Muscle of arm (tissue), 12 donors: ENCODE results near the gene SCO2. TPM values are rescaled to one million over a fixed set of nuclear protein-coding genes. Genes with fewer than 3 reads are reported as not detected.
"Not testable (repeated sequence)": the region's sequence is repeated elsewhere in the genome, so short reads cannot be mapped to it uniquely, and the experiment has no call there.

ENCODE experiments used
- DNase-seq: peaks from one replicate; pipeline ENCODE4 v3.0.0-alpha.2; 2013
- polyA plus RNA-seq, 12 donors: library from polyadenylated mRNA; unstranded; fragments of 120-200 nt; gene quantifications; one replicate each; pipeline ENCODE4 v1.2.1, GENCODE V29; 2013; ENCODE audit not compliant: insufficient read length in 12 of 12

SCO2 gene
- polyA plus RNA-seq, 12 donors: 0.28 to 4.3 (median 2.0) TPM; not detected in 4

DNA sequence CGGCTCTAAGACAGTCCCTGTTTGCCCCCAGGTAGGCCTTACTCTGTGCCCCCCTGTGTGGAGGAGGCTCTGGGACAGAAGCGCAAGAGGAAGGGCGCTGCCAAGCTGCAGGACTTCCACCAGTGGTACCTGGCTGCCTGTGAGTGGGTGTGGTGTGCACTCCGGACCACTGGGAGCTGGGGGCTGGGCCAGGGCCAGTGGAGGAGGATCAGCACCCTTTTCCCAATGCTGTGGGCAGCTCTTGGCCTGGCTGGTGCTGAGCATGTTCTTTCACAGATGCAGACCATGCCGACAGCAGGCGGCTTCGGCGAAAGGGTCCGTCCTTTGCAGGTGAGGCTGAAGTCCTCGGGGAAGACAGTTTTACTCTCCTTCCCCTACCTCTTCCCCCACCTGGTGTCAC, 3.7 kb downstream of the SCO2 start:
- DNase-seq: no peak

DNA sequence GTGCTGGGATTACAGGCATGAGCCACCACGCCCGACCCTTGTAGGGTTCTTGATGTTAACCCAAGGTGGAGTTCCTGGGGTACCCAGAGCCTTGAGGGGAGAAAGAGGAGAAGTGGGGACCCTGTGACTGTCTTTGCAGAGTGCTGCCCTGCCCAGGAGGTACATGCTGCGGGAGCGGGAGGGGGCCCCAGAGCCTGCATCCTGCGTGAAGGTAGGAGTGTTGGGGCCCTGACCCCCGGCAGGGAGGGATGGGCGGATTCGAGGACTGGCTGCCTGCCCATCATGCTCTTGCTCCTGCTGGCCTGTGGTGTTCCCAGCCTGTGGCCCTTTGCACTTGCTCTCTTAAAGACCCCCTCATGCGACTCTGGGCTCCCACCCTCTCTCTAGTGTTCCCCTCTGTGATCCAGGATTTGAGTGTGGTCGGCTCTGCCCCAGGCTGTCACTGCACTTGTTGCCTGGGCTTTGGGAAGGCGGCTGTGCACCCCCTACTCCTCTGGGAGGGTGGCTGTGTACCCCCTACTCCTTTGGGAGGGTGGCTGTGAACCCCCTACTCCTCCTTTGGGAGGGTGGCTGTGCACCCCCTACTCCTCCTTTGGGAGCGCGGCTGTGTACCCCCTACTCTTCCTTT, 4.5 kb downstream of the SCO2 start:
- no peak for DNase-seq

GRCh38 chr22:50520184-50520583, 5.2 kb downstream of the SCO2 start:
- DNase-seq: not testable (repeated sequence)

- no peak for DNase-seq
Measured at GRCh38 chr22:50519151-50519550, 6.2 kb downstream of the SCO2 start.

- no peak for DNase-seq
Measured at GRCh38 chr22:50518606-50519005, 6.8 kb downstream of the SCO2 start.

DNA sequence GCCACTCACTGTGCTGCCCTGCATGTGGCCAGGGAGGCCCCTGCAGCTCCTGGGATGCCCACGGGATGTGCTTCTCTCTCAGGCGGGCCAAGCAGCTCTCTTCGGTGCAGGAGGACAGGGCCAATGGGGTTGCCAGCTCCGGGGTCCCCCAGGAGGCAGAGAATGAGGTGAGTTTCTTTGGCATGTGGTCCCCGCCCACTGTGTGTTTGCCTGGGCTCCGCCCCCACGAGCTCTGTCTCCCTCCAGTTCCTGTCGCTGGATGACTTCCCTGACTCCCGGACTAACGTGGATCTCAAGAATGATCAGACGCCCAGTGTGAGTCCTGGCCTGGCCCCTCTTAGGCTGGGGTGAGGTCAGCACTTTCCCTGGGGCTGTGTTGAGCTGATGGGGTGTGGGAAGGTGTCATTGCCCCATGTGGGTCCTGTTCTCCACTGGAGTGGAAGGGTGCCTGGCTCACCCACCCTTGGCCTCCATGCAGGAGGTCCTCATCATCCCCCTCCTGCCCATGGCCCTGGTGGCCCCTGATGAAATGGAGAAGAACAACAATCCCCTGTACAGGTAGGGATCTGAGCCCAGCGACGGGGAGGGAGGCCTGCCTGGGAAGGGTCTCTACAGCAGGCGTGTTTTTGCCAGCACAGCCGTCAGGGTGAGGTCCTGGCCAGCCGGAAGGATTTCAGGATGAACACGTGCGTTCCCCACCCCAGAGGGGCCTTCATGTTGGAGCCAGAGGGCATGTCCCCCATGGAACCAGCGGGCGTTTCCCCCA, 7.7 kb downstream of the SCO2 start:
- no peak for DNase-seq

- no peak for DNase-seq
Measured at GRCh38 chr22:50516891-50517290, 8.5 kb downstream of the SCO2 start.

DNA sequence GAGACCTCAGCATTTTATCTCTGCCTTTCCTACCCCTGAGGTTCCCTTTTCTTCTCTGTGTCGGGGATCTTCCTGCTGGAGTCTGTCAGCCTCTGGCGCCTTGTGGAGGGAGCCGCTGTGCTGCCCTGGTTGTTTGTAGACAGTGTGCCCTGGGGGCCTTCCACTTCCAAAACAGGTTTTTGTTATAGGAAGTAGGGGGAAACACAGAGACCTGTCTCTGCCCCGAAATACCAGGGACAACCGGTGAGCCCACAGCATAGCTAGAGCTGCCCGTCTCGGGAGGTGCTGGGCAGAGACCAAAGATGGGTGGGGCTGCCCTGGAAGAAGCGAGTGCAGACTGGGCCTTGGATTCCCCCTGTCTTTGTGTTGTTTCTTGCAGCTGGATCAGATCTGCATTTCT, 9.3 kb downstream of the SCO2 start:
- DNase-seq: no peak

DNA sequence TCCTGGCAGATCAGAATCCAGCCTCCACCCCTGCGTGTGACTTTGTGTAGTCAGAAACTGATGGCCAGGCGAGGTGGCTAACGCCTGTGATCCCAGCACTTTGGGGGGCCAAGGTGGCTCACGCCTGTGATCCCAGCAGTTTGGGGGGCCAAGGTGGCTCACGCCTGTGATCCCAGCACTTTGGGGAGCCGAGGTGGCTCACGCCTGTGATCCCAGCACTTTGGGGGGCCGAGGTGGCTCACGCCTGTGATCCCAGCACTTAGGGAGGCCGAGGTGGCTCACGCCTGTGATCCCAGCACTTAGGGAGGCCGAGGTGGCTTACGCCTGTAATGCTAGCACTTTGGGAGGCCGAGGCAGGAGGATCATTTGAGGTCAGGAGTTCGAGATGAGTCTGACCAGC, 12.2 kb downstream of the SCO2 start:
- no peak for DNase-seq

DNA sequence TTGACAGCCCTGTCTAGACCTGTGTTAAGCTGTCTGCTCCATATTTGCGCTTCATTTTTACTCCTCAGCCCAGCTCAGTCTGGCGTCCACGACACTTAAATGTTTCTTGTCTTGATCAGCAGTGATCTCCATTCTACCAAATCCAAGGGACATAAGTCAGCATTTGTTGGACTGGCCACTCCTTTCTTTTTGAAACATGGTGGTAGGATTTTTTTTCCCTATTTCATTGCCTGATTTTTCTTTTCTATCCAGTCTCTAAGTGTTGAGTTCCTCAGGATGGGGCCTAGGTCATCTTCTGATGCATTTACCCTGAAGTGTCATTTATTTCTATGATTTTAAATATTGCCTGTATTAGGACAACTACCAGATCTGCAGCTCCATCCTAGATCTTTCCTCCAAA, 16.5 kb downstream of the SCO2 start:
- no peak for DNase-seq

DNA sequence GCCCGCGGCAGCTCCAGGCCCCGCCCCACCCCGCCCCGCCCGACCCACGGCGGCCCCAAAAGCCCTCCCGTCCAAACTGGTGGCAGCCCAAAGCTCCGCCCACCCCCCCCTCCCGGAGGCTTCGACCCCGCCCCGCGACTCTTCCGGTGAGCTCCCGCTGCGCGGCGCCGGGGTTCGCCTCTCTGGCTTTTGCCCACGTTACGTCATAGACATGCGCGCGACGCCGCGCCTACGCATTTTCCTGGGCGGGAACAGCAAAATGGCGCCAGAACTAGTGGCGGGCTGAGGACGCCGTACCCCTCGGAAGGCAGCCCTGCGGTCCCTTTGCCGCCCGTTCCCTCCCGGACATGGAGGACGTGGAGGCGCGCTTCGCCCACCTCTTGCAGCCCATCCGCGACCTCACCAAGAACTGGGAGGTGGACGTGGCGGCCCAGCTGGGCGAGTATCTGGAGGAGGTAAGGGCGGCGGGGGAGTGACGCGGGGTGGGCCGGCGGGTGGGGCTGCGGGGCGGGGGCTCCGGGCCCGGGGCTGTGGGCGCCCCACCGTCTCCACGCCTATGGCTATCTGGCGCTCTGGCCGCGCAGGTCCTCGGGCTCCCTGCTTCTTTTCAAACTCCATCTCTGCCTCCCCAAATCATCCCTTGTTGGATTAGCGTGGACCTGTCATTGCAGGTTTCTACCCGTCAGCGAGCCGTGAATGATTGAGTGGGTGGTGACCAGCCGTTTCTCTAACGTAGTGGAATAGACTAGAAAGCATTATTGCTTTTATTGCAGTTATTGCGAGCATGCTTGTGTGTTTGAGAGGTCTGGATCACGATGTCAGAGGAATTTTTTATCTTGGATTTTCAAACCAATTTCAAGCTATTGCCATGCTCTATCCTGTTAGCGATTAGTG, 17.2 kb downstream of the SCO2 start, which contains the start of gene NCAPH2:
NCAPH2 (plus strand) TSS at position 234 of the 894 bp plus-strand sequence; CDS start at position 348, 114 bp downstream.
- DNase-seq: peak; percentile 99

DNA sequence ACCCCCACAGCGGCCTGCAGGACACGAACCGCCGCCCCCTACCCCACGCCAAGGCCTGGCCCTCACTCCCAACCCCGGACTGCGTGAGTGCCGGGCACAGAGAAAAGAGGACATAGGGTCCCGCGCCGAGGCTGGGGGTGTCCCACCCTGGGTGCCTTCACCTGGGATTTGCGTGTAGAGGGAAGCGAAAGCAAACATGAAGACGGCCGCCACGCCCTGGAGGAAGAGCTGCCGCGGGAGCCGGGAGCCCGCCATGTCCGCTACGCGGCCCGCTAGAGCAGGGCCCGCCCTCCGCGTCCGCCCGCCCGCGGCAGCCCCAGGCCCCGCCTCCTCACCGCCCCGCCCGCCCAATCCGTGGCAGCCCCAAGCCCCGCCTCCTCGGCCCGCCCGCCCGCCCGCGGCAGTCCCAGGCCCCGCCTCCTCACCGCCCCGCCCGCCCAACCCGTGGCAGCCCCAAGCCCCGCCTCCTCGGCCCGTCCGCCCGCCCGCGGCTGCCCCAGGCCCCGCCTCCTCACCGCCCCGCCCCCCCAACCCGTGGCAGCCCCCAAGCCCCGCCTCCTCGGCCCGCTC, 17.9 kb downstream of the SCO2 start, which contains the start of gene LMF2:
LMF2 (minus strand) TSS at position 282 of the 570 bp plus-strand sequence; CDS start at position 255, 27 bp downstream.
- DNase-seq: no peak

GRCh38 chr22:50506611-50507420, 18.6 kb downstream of the SCO2 start:
- DNase-seq: no peak

DNA sequence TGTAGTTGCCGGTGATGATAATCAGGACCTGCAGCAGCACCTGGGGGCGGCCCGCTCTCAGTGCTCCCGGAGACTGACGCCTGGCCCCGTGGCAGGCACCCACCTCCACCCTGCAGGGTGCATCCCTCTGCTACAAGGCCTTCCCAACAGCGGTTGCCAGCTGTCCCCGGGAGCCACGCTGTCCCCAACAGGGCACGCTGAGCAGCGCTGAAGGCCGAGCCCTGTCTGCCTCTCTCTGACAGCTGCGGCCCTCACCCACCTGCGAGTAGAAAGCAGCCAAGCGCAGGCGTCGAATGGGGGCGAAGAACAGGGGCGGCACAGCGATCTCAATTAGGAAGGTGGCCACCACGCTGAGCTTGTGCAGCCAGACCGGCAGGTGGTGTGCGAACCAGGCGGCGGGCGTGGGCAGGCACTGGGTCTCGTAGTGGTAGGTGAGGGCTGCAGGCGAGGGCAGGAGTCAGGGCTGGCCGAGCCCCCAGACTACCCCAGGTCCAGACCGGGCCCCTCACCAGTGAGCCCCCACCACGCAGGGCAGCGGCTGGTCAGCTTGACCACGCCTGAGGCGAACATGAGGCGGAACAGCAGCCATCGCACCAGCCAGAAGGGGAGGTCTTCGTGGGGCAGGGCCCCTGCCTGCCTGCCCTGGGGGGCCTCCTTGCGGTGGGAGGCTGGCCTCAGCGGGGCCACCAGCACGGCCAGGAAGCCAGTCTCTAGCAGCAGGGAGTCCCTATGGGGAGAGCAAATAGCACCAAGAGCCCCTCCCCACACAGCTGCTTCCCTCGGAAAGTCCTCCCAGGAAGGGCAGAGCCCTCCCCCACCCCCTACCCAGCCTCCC, 19.4 kb downstream of the SCO2 start:
- DNase-seq: no peak

DNA sequence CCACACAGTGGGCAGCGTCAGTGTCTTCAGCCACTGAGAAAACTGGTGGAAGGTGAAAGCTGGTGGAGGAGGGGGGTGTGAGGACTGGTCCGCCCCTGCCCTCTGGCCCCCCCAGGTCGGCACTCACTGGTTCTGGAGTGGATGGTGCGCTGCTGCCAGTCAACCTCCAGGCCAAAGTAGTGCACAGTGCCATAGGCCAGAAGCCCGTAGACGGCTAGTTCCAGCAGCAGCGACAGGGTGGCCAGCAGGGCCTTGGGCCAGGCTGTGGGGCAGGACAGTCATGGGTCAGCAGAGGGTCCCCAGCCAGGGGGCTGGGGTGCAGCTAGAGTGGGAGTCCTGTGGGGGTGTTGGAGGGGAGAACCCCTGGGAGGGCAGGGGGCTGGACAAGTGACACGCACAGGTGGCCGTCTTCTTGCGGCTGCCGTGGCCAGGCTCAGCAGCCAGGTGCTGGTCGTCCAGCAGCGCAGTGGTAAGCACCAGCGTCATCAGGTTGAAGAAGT, 20.1 kb downstream of the SCO2 start:
- no peak for DNase-seq

DNA sequence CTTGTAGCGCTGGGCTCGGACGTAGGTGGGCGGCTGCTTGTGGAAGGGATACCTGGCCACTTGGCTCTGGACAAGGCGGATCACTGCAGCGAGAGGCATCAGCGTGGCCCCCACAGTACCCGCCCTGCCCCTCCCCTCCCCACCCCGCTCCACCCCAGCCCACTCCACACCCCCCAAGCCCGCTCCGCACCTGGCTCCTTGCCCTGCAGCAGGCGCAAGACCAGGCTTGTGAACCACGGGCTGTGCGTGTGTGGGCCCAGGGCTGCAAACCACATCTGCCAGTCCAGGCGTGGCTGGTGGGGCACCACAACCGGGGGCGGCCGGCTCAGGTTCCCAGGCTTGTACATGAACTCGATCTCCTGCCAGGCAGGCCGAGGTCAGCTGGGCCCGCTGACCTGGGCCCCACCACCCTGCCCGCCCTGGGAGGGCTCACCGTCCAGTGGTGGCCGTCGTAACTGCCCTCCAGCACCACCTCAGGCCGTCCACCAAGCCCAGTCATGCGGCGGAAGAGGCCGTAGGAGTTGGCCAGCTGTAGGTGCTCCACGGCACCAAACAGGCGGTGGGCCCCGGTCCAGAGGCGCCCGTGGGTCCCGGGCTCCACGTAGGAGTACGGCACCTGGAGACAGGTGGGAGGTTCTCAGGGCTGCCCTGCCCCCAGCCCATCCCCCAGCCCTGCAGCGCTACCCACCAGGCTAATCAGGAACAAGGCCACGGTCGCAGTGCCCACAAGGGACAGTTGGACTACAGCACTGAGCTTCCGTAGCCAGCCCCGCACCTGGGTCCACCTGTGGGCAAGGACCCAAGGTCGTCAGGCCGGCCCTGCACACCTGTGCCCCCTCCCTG, 20.8 kb downstream of the SCO2 start:
- DNase-seq: no peak

DNA sequence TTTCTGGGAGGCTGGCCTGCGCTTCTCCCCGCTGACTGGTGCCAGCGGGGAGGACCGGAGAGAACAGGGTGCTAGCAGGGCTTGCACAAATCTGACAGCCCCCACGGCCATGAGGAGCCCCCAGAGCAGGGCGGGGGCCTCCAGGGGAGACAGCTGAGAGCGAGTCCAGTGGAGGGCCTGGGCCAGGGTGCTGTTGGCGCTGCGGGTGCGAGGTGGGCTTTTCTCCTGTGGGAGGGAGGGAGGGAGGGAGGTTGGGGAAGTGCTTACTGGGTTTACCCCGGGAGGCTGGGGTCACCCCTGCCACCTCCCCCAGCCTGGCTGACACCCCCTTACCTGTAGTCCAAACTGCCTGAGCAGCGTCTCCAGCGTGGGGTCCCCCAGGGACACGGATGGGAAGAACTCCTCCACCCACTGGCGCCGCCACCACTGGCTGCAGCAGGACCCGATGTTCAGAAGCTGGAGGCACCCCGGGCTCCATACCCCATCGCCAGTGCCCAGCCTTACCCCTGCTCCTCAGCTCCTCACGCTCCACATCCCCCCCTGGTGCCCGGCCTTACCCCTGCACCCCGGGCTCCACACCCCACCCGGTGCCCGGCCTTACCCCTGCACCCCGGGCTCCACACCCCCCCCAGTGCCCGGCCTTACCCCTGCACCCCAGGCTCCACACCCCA, 21.8 kb downstream of the SCO2 start:
- no peak for DNase-seq
